Measurements from ENCODE around the gene GALNT9. TPM values are rescaled to one million over a fixed set of nuclear protein-coding genes. Genes with fewer than 3 reads are reported as not detected.

Gene GALNT9
- total RNA-seq, 1 donor from 2014 or later = not detected

DNA sequence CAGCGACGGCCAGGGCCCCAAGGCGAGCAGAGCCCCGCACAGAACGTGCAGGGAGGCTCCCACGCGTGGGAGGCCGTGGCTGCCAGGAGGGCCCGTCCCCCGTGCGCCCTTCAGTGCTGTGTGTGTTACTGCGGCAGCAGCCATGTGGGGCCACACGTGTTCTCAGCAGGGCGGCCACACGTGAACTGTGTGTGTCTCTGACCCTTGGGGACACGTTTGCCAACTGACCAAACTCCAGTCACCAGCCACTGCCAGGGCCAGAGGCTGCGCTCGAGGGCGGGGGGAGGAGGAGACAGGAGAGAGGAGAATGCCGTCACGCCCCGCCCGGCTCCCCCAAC is 57.7 kb downstream of the GALNT9 start:
- no peak overlapping the region for H3K4me3 Mint-ChIP-seq
- no peaks in the 10 kb centered on the region for H3K36me3 ChIP-seq
- H3K27ac Mint-ChIP-seq = no peak overlapping the region
- no peak overlapping the region for H3K4me2 ChIP-seq
- H3K27ac ChIP-seq = no peak overlapping the region
- no peak overlapping the region for H3K4me3 ChIP-seq
- H3F3A ChIP-seq (ENCODE audit: low read depth) = peaks cover 10% of the 10 kb centered on the region
- TF ChIP-seq, protein P1, sequence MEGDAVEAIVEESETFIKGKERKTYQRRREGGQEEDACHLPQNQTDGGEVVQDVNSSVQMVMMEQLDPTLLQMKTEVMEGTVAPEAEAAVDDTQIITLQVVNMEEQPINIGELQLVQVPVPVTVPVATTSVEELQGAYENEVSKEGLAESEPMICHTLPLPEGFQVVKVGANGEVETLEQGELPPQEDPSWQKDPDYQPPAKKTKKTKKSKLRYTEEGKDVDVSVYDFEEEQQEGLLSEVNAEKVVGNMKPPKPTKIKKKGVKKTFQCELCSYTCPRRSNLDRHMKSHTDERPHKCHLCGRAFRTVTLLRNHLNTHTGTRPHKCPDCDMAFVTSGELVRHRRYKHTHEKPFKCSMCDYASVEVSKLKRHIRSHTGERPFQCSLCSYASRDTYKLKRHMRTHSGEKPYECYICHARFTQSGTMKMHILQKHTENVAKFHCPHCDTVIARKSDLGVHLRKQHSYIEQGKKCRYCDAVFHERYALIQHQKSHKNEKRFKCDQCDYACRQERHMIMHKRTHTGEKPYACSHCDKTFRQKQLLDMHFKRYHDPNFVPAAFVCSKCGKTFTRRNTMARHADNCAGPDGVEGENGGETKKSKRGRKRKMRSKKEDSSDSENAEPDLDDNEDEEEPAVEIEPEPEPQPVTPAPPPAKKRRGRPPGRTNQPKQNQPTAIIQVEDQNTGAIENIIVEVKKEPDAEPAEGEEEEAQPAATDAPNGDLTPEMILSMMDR (IDR thresholded peaks at IDR 0.05) = no peak
- TF ChIP-seq EZH2phosphoT487 (IDR thresholded peaks at IDR 0.05) (no peak), EZH2 (IDR thresholded peaks at IDR 0.05) (no peak)
- peaks cover 19% of the 10 kb centered on the region for H3K4me1 Mint-ChIP-seq
- H3K27me3 Mint-ChIP-seq (ENCODE audit: insufficient read depth, low read depth) = peaks cover 17% of the 10 kb centered on the region
- H3K4me1 ChIP-seq = peaks cover 5% of the 10 kb centered on the region
- H3K79me2 ChIP-seq (ENCODE audit: low read depth) = no peaks in the 10 kb centered on the region
- H3K27me3 ChIP-seq = peaks cover 47% of the 10 kb centered on the region
- no peak overlapping the region for H2AFZ ChIP-seq (replicated peaks)
- H3K36me3 Mint-ChIP-seq = no peaks in the 10 kb centered on the region
- DNase-seq (ENCODE audit: low spot score) = no peak
- H3K9ac ChIP-seq = no peak overlapping the region
- no peaks in the 10 kb centered on the region for H3K9me3 ChIP-seq (ENCODE audit: low read depth)
- no peaks in the 10 kb centered on the region for H4K20me1 ChIP-seq (ENCODE audit: low read depth)
- H3K9me3 Mint-ChIP-seq = no peaks in the 10 kb centered on the region

DNA sequence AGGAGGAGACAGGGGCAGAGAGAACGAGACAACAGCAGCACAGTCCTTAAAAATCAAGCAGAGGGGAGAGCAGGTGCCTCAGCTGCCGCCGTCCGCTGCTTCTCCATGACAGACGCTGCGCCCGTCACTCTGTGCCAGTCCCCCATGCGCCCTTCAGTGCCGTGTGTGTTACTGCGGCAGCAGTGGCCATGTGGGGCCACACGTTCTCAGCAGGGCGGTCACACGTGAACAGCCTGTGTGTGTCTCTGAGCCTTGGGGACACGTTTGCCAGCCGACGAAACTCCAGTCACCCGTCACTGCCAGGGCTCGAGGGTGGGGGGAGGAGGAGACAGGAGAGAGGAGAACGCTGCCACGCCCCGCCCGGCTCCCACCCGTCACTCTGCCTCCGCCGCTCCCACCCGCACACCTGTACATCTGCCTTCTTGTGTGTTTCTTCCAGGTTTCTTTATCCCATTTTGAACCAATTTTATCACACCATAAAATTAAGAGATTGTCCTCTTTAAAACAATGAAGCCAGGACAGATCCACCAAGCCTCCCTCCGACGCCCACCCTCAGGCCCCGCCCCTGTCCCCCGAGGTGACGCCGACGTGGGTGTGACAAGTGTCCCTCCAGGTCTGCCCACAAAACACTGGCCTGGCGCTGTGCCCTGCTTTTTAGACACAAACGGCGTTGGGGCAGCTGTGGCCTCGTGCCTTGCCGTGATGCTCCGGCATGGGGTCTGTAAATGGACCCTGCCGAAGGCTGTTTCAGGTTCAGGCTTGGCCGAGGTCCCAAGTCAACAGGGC is 58.2 kb downstream of the GALNT9 start:
- Histone ChIP-seq H3K9me3 (ENCODE audit: low read depth) (no peaks in the 10 kb centered on the region), H3K4me3 (no peak overlapping the region), H3K79me2 (ENCODE audit: low read depth) (no peaks in the 10 kb centered on the region), H4K20me1 (ENCODE audit: low read depth) (no peaks in the 10 kb centered on the region), H3F3A (ENCODE audit: low read depth) (peaks cover 10% of the 10 kb centered on the region), H3K27ac (no peak overlapping the region), H3K4me2 (no peak overlapping the region), H3K36me3 (no peaks in the 10 kb centered on the region), H2AFZ (replicated peaks) (no peak overlapping the region), H3K9ac (no peak overlapping the region), H3K27me3 (peaks cover 52% of the 10 kb centered on the region), H3K4me1 (peaks cover under 1% of the 10 kb centered on the region)
- Mint-ChIP-seq H3K4me1 (peaks cover 13% of the 10 kb centered on the region), H3K4me3 (no peak overlapping the region), H3K9me3 (no peaks in the 10 kb centered on the region), H3K27ac (no peak overlapping the region), H3K27me3 (ENCODE audit: insufficient read depth, low read depth) (peaks cover 17% of the 10 kb centered on the region), H3K36me3 (no peaks in the 10 kb centered on the region)
- DNase-seq (ENCODE audit: low spot score) = no peak
- no peak for TF ChIP-seq EZH2phosphoT487 (IDR thresholded peaks at IDR 0.05)
- TF ChIP-seq, protein P1 (IDR thresholded peaks at IDR 0.05) = no peak
- no peak for TF ChIP-seq EZH2 (IDR thresholded peaks at IDR 0.05)

DNA sequence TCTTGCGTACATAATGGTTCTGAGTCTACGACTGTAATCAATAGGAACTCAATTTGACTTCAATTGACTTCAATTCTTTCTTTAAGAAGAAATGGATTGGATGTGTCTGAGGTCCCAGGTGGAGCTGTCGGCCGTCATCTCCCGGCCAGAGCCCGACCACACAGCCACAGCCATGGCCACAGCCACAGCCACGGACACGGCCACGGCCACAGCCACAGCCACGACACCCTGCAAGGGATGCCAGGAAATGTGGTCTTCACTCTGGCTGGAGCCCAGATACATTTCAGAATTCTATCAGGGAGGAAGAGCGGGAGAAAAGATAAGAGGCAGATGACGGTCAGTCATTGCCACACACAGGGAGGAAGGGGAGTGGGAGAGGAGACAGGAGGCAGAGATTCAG is 58.9 kb downstream of the GALNT9 start:
- Mint-ChIP-seq H3K36me3 (no peaks in the 10 kb centered on the region), H3K27me3 (ENCODE audit: insufficient read depth, low read depth) (peaks cover 24% of the 10 kb centered on the region), H3K9me3 (no peaks in the 10 kb centered on the region), H3K27ac (no peak overlapping the region), H3K4me1 (peaks cover 10% of the 10 kb centered on the region), H3K4me3 (no peak overlapping the region)
- H3K27me3 ChIP-seq = peaks cover 59% of the 10 kb centered on the region
- H3K79me2 ChIP-seq (ENCODE audit: low read depth) = no peaks in the 10 kb centered on the region
- DNase-seq (ENCODE audit: low spot score) = no peak
- no peak overlapping the region for H3K9ac ChIP-seq
- H2AFZ ChIP-seq (replicated peaks) = no peak overlapping the region
- no peaks in the 10 kb centered on the region for H4K20me1 ChIP-seq (ENCODE audit: low read depth)
- TF ChIP-seq EZH2 (IDR thresholded peaks at IDR 0.05) (no peak), EZH2phosphoT487 (IDR thresholded peaks at IDR 0.05) (no peak)
- TF ChIP-seq, protein P1 (IDR thresholded peaks at IDR 0.05) = no peak
- no peaks in the 10 kb centered on the region for H3K4me1 ChIP-seq
- no peak overlapping the region for H3K4me3 ChIP-seq
- peaks cover 10% of the 10 kb centered on the region for H3F3A ChIP-seq (ENCODE audit: low read depth)
- H3K36me3 ChIP-seq = no peaks in the 10 kb centered on the region
- H3K27ac ChIP-seq = no peak overlapping the region
- H3K4me2 ChIP-seq = no peak overlapping the region
- H3K9me3 ChIP-seq (ENCODE audit: low read depth) = no peaks in the 10 kb centered on the region
